ENCODE measurements around the gene ANKMY1.

DNA sequence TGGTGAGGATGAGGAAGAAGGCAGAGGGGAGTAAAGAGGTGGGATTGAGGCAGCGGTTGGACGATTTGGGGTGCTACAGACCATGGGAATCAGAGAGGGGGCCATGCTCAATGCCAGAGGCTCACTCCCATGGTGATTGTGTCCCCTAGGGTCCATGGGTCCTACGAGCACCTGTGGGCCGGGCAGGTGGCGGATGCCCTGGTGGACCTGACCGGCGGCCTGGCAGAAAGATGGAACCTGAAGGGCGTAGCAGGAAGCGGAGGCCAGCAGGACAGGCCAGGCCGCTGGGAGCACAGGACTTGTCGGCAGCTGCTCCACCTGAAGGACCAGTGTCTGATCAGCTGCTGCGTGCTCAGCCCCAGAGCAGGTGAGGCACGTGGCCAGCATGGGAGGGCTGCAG is 34.0 kb upstream of the ANKMY1 start:
- TF ChIP-seq CTCF (IDR thresholded peaks at IDR 0.05) = no peak
- no peak for TF ChIP-seq EP300 (IDR thresholded peaks at IDR 0.05; ENCODE audit: low read depth)
- TF ChIP-seq POLR2A (IDR thresholded peaks at IDR 0.05) = no peak
